ENCODE measurements around the gene COQ10B.
A peak's percentile ranks its signal among the peaks of the same experiment; 100 is the strongest.

Gene COQ10B

GRCh38 chr2:197502685-197503084 is 49.3 kb downstream of the COQ10B start:
- no peak for DNase-seq

DNA sequence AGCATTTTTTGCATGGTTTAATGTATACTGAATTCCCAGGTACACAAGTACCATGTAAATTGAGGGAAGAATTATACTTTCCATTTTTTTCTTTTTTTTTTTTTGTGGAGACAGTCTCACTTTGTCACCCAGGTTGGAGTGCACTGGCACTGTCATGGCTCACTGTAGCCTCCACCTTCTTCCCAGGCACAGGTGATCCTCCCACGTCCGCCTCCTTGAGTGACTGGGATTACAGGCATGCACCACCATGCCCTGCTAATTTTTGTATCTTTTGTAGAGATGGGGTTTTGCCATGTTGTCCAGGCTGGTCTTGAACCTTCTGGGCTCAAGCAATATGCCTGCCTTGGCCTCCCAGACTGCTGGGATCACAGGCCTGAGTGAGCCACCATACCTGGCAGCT is 50.6 kb downstream of the COQ10B start:
- no peak for DNase-seq

- DNase-seq: no peak
Observed at GRCh38 chr2:197504512-197504911, 51.2 kb downstream of the COQ10B start.

GRCh38 chr2:197506658-197507057 is 53.3 kb downstream of the COQ10B start:
- DNase-seq: no peak

DNA sequence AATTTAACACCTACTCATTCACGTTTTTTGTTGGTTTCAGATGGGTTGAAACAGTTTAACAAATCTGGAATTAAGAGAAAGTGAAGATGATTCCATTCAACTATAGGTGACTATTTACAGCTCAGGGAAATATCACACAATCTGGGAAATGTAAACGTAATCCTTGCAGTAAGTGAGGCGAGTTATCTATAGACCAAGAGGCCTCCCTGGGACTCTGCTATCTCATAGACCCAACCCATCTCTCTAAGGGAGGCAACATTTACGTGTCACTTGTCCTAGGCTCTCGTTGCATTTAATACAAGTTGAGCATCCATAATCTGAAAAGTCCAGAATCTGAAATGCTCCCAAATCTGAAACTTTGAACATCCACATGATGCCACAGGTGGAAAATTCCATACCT is 60.6 kb downstream of the COQ10B start:
- no peak for DNase-seq

DNA sequence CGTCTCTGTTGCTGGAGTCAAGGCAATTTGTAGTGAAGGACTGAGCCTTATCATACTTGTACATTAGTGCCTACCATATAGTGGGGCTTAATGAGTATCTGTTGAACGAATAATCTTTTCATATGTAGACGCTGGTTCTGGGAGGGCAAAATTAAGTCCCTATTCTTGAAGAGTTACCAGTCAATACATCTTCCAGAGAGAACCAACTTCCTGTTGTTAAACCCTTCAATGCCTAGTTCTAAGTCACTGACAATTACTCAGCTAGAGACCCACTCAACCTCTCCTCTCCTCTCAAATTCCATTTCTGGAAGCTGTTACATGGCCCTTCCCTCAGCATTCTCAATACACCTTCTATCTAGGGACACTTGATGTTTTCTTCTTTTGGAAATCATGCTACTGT is 61.4 kb downstream of the COQ10B start:
- DNase-seq: no peak

- DNase-seq: peak; percentile 82
Observed at GRCh38 chr2:197515315-197515738, 62.0 kb downstream of the COQ10B start.

GRCh38 chr2:197515739-197516392 is 62.5 kb downstream of the COQ10B start, which contains the start of gene MOB4:
MOB4 (plus strand) TSS chr2:197516066; CDS start chr2:197516087, 21 bp downstream.
- DNase-seq: peak; percentile 88

- no peak for DNase-seq
Observed at GRCh38 chr2:197516393-197516761, 63.0 kb downstream of the COQ10B start.

GRCh38 chr2:197517150-197517549 is 63.8 kb downstream of the COQ10B start:
- DNase-seq: no peak

Measured in DMS 273 treated with DMSO at 0.1 percent for 48 hours (cell line).